Activated B cell treated with CpG ODN at 0.5 μM for 24 hours (primary cell): Measurements from ENCODE around the gene FGF9. TPM values are rescaled to one million over a fixed set of nuclear protein-coding genes. Genes with fewer than 3 reads are reported as not detected.

Experiments
- ATAC-seq: fragments of 200-7000 bp; cut with Tn5 transposase; one replicate; pipeline ENCODE4 v1.10.0; 2021; ENCODE audit warnings: low read depth, mild to moderate bottlenecking, moderate library complexity
- CTCF ChIA-PET: fragments of 350-600 bp; sonication (Branson Sonifier 250); formaldehyde crosslinking; loops from one replicate; lab custom pipeline; 2021; ENCODE audit warnings: antibody characterized with exemption; lab: Charles Lee
- POLR2A ChIA-PET: fragments of 350-600 bp; sonication (Branson Sonifier 250); formaldehyde crosslinking; loops from one replicate; lab custom pipeline; 2021; ENCODE audit warnings: antibody characterized with exemption; lab: Charles Lee
- DNase-seq: peaks from one replicate; pipeline ENCODE4 v3.0.0; 2022
- H3K27ac Mint-ChIP-seq: one replicate; pipeline ENCODE4 v1.8.0; 2020; ENCODE audit warnings: mixed read lengths
- H3K27me3 Mint-ChIP-seq: one replicate; pipeline ENCODE4 v1.8.0; 2021; ENCODE audit warnings: mixed read lengths
- H3K36me3 Mint-ChIP-seq: one replicate; pipeline ENCODE4 v1.8.0; 2021; ENCODE audit warnings: low read depth, mixed read lengths
- H3K4me1 Mint-ChIP-seq: one replicate; pipeline ENCODE4 v1.8.0; 2021; ENCODE audit warnings: mixed read lengths
- H3K4me3 Mint-ChIP-seq: one replicate; pipeline ENCODE4 v1.8.0; 2020; ENCODE audit warnings: mild to moderate bottlenecking, mixed read lengths
- H3K9me3 Mint-ChIP-seq: one replicate; pipeline ENCODE4 v1.8.0; 2020; ENCODE audit warnings: mixed read lengths
- intact Hi-C: fragments of 100-400 bp; cut with micrococcal nuclease; formaldehyde crosslinking; loops from one replicate; pipeline ENCODE4 v1.15.1; 2024
- total RNA-seq: library from RNA; stranded (reverse); gene quantifications from 2 replicates; pipeline ENCODE4 v1.2.3, GENCODE V29; 2022
- TF ChIP-seq, protein P1 (sequence below): fragments of 200-600 bp; IDR thresholded peaks from one replicate; pipeline ENCODE4 v1.8.0; 2022; ENCODE audit warnings: antibody characterized with exemption, mild to moderate bottlenecking

FGF9 gene
- total RNA-seq, 1 donor from 2014 or later: 0.22 TPM

DNA sequence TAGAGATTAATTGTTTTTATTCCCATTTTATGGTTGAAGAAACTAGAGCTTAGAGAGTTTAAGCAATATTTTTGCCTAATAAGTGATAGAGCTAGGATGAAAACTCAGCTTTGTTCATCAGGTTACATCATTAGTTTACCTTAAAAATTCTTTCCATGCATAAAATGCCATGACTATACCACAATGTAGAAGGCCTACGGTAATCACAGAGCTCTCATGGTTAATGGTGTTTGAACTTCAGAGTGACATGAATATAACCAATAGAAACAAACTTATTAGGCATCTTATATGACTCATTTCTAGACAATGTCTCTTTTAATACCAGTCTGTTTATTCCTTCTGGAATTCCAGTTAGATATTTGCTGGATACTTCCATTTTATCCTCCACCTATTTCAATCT lies 78.5 kb downstream of the FGF9 start:
- DNase-seq (no peak), ATAC-seq (no peak)
- ChIA-PET CTCF (no interaction called here), POLR2A (no interaction called here)
- intact Hi-C loops: loop anchor here (10.0 kb wide), 1 partner anchor 115 kb away; no protein-coding TSS in a partner anchor
- Mint-ChIP-seq H3K36me3 (no peaks in the 10 kb centered on the region), H3K27ac (no peak overlapping the region), H3K4me1 (no peaks in the 10 kb centered on the region), H3K27me3 (no peaks in the 10 kb centered on the region), H3K9me3 (peaks cover 4% of the 10 kb centered on the region), H3K4me3 (no peak overlapping the region)
- TF ChIP-seq, protein P1, sequence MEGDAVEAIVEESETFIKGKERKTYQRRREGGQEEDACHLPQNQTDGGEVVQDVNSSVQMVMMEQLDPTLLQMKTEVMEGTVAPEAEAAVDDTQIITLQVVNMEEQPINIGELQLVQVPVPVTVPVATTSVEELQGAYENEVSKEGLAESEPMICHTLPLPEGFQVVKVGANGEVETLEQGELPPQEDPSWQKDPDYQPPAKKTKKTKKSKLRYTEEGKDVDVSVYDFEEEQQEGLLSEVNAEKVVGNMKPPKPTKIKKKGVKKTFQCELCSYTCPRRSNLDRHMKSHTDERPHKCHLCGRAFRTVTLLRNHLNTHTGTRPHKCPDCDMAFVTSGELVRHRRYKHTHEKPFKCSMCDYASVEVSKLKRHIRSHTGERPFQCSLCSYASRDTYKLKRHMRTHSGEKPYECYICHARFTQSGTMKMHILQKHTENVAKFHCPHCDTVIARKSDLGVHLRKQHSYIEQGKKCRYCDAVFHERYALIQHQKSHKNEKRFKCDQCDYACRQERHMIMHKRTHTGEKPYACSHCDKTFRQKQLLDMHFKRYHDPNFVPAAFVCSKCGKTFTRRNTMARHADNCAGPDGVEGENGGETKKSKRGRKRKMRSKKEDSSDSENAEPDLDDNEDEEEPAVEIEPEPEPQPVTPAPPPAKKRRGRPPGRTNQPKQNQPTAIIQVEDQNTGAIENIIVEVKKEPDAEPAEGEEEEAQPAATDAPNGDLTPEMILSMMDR: no peak

DNA sequence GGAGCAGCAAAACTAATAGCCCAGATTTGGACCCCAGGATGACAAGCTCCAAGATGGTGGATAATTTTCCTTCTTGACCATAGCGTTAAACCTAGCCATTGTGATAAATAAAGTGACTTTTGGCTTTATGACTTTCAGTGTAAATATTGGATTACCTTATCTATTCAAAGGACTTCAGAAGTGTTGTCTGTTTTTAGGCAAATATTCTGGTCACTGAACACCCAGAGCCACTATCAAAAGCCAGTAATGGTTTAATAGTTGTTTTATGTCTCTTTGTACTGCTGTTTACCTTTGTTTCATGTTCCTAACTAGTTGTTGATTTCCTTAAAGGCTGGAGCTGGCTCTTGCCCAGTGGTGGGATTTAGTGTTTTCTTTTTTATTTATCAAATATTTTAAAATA lies 81.6 kb downstream of the FGF9 start:
- Mint-ChIP-seq H3K9me3 (peaks cover 4% of the 10 kb centered on the region), H3K27me3 (peaks cover 3% of the 10 kb centered on the region), H3K36me3 (no peaks in the 10 kb centered on the region), H3K4me1 (no peaks in the 10 kb centered on the region), H3K4me3 (no peak overlapping the region), H3K27ac (no peak overlapping the region)
- ATAC-seq: no peak
- TF ChIP-seq, protein P1: no peak
- intact Hi-C loops: no loop called here
- CTCF ChIA-PET: no interaction called here
- no peak for DNase-seq
- POLR2A ChIA-PET: no interaction called here

DNA sequence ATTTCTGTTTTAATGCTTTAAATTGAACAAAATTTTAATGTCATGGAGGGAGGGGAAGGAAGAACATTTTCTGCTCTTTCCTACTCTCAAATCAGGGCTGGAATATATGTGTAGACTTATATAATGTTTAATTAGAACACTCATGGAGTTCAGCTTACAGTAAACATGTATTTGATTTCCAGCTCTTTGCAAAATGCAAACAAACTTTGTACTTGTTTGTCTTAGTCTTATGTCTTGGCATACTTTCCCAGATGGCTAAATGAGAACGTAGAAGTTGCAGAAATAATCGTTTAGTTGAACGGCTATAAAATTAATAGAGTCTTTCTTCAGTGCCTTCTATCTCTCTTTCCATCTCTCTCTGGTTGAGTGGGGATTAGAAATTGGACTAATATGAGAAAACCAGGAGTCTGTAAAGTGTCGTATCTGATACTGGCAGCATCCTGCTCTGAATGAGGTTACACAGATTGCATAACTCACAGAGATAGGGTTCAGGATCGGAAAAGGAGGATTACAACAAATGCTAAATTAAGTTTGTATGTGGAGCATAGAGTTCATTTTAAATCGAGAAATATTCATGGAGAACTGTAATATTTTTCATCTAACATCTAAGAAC lies 82.3 kb downstream of the FGF9 start:
- no peaks in the 10 kb centered on the region for H3K4me1 Mint-ChIP-seq
- TF ChIP-seq, protein P1: no peak
- no peak overlapping the region for H3K27ac Mint-ChIP-seq
- intact Hi-C loops: no loop called here
- no peak overlapping the region for H3K4me3 Mint-ChIP-seq
- POLR2A ChIA-PET: no interaction called here
- DNase-seq (no peak), ATAC-seq (no peak)
- H3K9me3 Mint-ChIP-seq: peaks cover 4% of the 10 kb centered on the region
- H3K27me3 Mint-ChIP-seq: peaks cover 3% of the 10 kb centered on the region
- H3K36me3 Mint-ChIP-seq: no peaks in the 10 kb centered on the region
- CTCF ChIA-PET: no interaction called here

Other genes starting within 250 kb of the FGF9 start
- 45.0 and 49.2 TPM in 2 replicates for gene ZDHHC20, start 211.8 kb upstream of the FGF9 start, total RNA-seq
- 37.0 and 41.3 TPM in 2 replicates for gene MICU2, start 66.9 kb upstream of the FGF9 start, total RNA-seq